Activated CD8-positive, alpha-beta memory T cell treated with anti-CD3 and anti-CD28 coated beads, Interleukin-2, amount 50 U/mL, for 4 hours (primary cell): Measurements from ENCODE around the gene IFNL4.
"Not testable (repeated sequence)": the region's sequence is repeated elsewhere in the genome, so short reads cannot be mapped to it uniquely, and the experiment has no call there.

Source experiments
- DNase-seq: peaks from one replicate; pipeline ENCODE4 v3.0.0-alpha.2; 2020

The IFNL4 gene

GRCh38 chr19:39219108-39219507 is 29.5 kb downstream of the IFNL4 start:
- not testable (repeated sequence) for DNase-seq

GRCh38 chr19:39218230-39219007 is 30.2 kb downstream of the IFNL4 start:
- DNase-seq, result no peak

GRCh38 chr19:39217094-39217493 is 31.6 kb downstream of the IFNL4 start:
- no peak for DNase-seq

GRCh38 chr19:39215323-39215722 is 33.3 kb downstream of the IFNL4 start:
- not testable (repeated sequence) for DNase-seq

- peak; percentile 62 for DNase-seq
These were observed 36.3 kb downstream of the IFNL4 start for GRCh38 chr19:39212375-39212742.

- no peak for DNase-seq
These were observed 36.8 kb downstream of the IFNL4 start for GRCh38 chr19:39211731-39212374.

GRCh38 chr19:39209196-39209595 is 39.5 kb downstream of the IFNL4 start:
- DNase-seq, result no peak

- DNase-seq, result no peak
These were observed 40.4 kb downstream of the IFNL4 start for GRCh38 chr19:39208175-39208795.

- DNase-seq, result no peak
These were observed 41.3 kb downstream of the IFNL4 start for GRCh38 chr19:39207293-39207836.

GRCh38 chr19:39206122-39206521 is 42.5 kb downstream of the IFNL4 start:
- no peak for DNase-seq

- no peak for DNase-seq
These were observed 43.2 kb downstream of the IFNL4 start for GRCh38 chr19:39205449-39205764.

GRCh38 chr19:39203372-39204341 is 45.0 kb downstream of the IFNL4 start, which contains the start of gene SYCN:
Gene SYCN, minus strand, starts transcription at chr19:39204263. Its CDS starts 9 bp downstream, at chr19:39204254.
- DNase-seq, result no peak

- no peak for DNase-seq
These were observed 45.7 kb downstream of the IFNL4 start for GRCh38 chr19:39202998-39203355.

GRCh38 chr19:39200803-39201115 is 47.9 kb downstream of the IFNL4 start:
- DNase-seq, result no peak

GRCh38 chr19:39200066-39200802 is 48.4 kb downstream of the IFNL4 start:
- no peak for DNase-seq

GRCh38 chr19:39199025-39199424 is 49.6 kb downstream of the IFNL4 start:
- no peak for DNase-seq

- DNase-seq, result no peak
These were observed 50.8 kb downstream of the IFNL4 start for GRCh38 chr19:39197808-39198207.

GRCh38 chr19:39196860-39197562 is 51.6 kb downstream of the IFNL4 start, which contains the start of gene NCCRP1:
Gene NCCRP1, plus strand, starts transcription at chr19:39196964. Its CDS starts 19 bp downstream, at chr19:39196983.
- no peak for DNase-seq

- no peak for DNase-seq
These were observed 52.3 kb downstream of the IFNL4 start for GRCh38 chr19:39196320-39196719.
